ENCODE measurements around the gene ARHGEF17.
A peak's percentile ranks its signal among the peaks of the same experiment; 100 is the strongest.

Gene ARHGEF17

GRCh38 chr11:73308003-73308960 lies at the start of gene ARHGEF17:
Gene ARHGEF17, plus strand, starts transcription at chr11:73308276. Its CDS starts 363 bp downstream, at chr11:73308639.
- DNase-seq (ENCODE audit: insufficient read length, low spot score) (no peak), FAIRE-seq (no peak)
- TF ChIP-seq POLR2A (IDR thresholded peaks at IDR 0.05; ENCODE audit: low read depth, low read length), result peak; percentile 56; the same call in 1 of the 2 replicates

- TF ChIP-seq POLR2A (IDR thresholded peaks at IDR 0.05; ENCODE audit: low read depth, low read length), result no peak
- FAIRE-seq (no peak), DNase-seq (ENCODE audit: insufficient read length, low spot score) (no peak)
These were observed 48.5 kb upstream of the ARHGEF17 start for GRCh38 chr11:73259406-73260126.

- TF ChIP-seq POLR2A (IDR thresholded peaks at IDR 0.05; ENCODE audit: low read depth, low read length), result no peak
- DNase-seq (ENCODE audit: insufficient read length, low spot score) (no peak), FAIRE-seq (no peak)
These were observed 48.0 kb upstream of the ARHGEF17 start for GRCh38 chr11:73260127-73260457.

- DNase-seq (ENCODE audit: insufficient read length, low spot score) (no peak), FAIRE-seq (no peak)
- no peak for TF ChIP-seq POLR2A (IDR thresholded peaks at IDR 0.05; ENCODE audit: low read depth, low read length)
These were observed 45.1 kb upstream of the ARHGEF17 start for GRCh38 chr11:73262851-73263495.

- DNase-seq (ENCODE audit: insufficient read length, low spot score) (no peak), FAIRE-seq (no peak)
- TF ChIP-seq POLR2A (IDR thresholded peaks at IDR 0.05; ENCODE audit: low read depth, low read length), result no peak
These were observed 44.4 kb upstream of the ARHGEF17 start for GRCh38 chr11:73263640-73264039.

GRCh38 chr11:73265278-73265810 lies 42.7 kb upstream of the ARHGEF17 start:
- no peak for DNase-seq (ENCODE audit: insufficient read length, low spot score)
- FAIRE-seq, result no peak
- no peak for TF ChIP-seq POLR2A (IDR thresholded peaks at IDR 0.05; ENCODE audit: low read depth, low read length)

- TF ChIP-seq POLR2A (IDR thresholded peaks at IDR 0.05; ENCODE audit: low read depth, low read length), result no peak
- FAIRE-seq (no peak), DNase-seq (ENCODE audit: insufficient read length, low spot score) (no peak)
These were observed 42.0 kb upstream of the ARHGEF17 start for GRCh38 chr11:73265853-73266645.

- no peak for FAIRE-seq
- no peak for TF ChIP-seq POLR2A (IDR thresholded peaks at IDR 0.05; ENCODE audit: low read depth, low read length)
- DNase-seq (ENCODE audit: insufficient read length, low spot score), result no peak
These were observed 41.4 kb upstream of the ARHGEF17 start for GRCh38 chr11:73266646-73267020.

GRCh38 chr11:73267122-73267846 lies 40.8 kb upstream of the ARHGEF17 start:
- DNase-seq (ENCODE audit: insufficient read length, low spot score), result no peak
- FAIRE-seq, result no peak

GRCh38 chr11:73267906-73268540 lies 40.1 kb upstream of the ARHGEF17 start:
- FAIRE-seq (no peak), DNase-seq (ENCODE audit: insufficient read length, low spot score) (no peak)
- TF ChIP-seq POLR2A (IDR thresholded peaks at IDR 0.05; ENCODE audit: low read depth, low read length), result no peak

More at GRCh38 chr11:73267122-73267846, 40.8 kb upstream of the ARHGEF17 start:
- TF ChIP-seq POLR2A (IDR thresholded peaks at IDR 0.05; ENCODE audit: low read depth, low read length), result no peak; the same call in 1 of the 2 replicates

GRCh38 chr11:73268671-73269271 lies 39.3 kb upstream of the ARHGEF17 start:
- FAIRE-seq (no peak), DNase-seq (ENCODE audit: insufficient read length, low spot score) (no peak)
- no peak for TF ChIP-seq POLR2A (IDR thresholded peaks at IDR 0.05; ENCODE audit: low read depth, low read length)
